ENCODE measurements around the gene PREX1. TPM values are rescaled to one million over a fixed set of nuclear protein-coding genes. Genes with fewer than 3 reads are reported as not detected.

PREX1 gene
- total and polyA plus RNA-seq, 4 donors, result 20.4 to 49.0 (median 42.6) TPM

DNA sequence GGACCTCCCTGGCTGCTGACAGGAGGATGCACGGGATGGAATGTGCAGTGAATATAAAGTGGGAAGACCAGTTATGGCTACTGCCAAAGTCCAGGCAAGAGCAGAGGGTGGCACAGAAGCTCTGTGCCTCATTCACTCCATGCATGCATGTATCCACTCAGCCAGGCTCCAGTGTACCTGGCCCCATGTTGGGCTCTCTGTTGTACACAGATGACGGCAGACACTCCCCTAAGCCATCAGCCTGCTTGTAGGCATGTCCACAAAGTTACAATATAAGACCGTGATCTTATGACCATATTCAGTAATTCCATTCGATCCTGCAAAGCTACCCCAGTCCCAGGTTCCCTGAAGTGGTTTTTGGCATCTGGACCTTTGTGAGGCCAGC, 116.8 kb downstream of the PREX1 start:
- peaks cover 5 to 6% of the 10 kb centered on the region in 2 donors for H3K4me1 ChIP-seq (ENCODE audit: control insufficient read depth in 1 of 2, insufficient read depth in 2 of 2, low read length in 2 of 2)
- peak in 1 of 2 donors; percentile 18 for DNase-seq
- 20 to 33% methylated on average over 4 of the region's 4 CpGs for WGBS, 2 donors

DNA sequence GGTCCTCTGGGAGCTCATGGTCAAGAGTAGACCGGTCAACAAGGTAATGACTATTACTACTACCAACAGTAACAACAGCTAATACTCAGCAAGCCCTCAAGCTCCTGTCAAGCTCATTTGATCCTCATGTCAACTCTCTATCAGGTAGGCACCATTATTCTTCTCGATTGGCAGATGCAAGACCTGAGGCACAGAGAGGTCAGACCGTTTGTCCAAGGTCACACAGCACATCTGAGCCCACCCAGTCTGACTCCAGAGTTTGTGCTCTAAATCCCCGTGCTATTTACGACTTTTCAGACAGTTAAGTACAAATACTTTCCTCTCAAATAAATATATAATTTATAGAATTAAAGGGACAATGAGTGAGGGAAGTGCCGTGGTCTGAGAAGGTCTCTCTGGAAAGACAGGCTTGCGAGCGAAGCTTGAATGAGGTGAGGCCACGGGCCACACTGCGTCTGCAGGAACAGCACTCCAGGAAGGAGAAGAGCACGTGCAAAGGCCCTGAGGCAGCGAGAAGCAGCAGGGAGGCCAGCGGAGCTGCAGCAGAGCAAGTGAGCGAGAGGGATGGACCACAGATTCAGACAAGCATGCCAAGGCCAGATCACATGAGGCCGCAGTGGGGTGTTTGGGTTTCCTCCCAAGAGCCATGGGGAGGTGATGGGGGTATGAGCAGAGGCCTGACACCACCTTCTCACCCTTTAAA, 117.3 kb downstream of the PREX1 start:
- Histone ChIP-seq H3K9me3 (ENCODE audit: control insufficient read depth, low read length) (no peaks in the 10 kb centered on the region), H3K36me3 (ENCODE audit: control insufficient read depth in 1 of 2, insufficient read depth in 2 of 2, low read length in 1 of 2) (no peaks in the 10 kb centered on the region), H3K27me3 (ENCODE audit: control insufficient read depth in 1 of 2, insufficient read depth in 2 of 2, low read length in 1 of 2) (no peaks in the 10 kb centered on the region), H3K27ac (ENCODE audit: low read depth in 1 of 2, low read length in 2 of 2) (no peak overlapping the region), H3K4me3 (ENCODE audit: low read length in 2 of 2) (no peak overlapping the region), H3K4me1 (ENCODE audit: control insufficient read depth in 1 of 2, insufficient read depth in 2 of 2, low read length in 2 of 2) (peaks cover 5 to 6% of the 10 kb centered on the region in 2 donors)
- 96% methylated on average over 15 of the region's 15 CpGs for WGBS, 2 donors
- intact Hi-C loops (cut with DNase I), result no loop called here
- DNase-seq (peak; percentile 25 to 33), ATAC-seq (ENCODE audit: low FRiP score) (no peak)

More for the DNA sequence above, 116.8 kb downstream of the PREX1 start:
- ATAC-seq (ENCODE audit: low FRiP score), result no peak
- Histone ChIP-seq H3K4me3 (ENCODE audit: low read length in 2 of 2) (no peak overlapping the region), H3K27ac (ENCODE audit: low read depth in 1 of 2, low read length in 2 of 2) (no peak overlapping the region), H3K9me3 (ENCODE audit: control insufficient read depth, low read length) (no peaks in the 10 kb centered on the region), H3K36me3 (ENCODE audit: control insufficient read depth in 1 of 2, insufficient read depth in 2 of 2, low read length in 1 of 2) (no peaks in the 10 kb centered on the region), H3K27me3 (ENCODE audit: control insufficient read depth in 1 of 2, insufficient read depth in 2 of 2, low read length in 1 of 2) (no peaks in the 10 kb centered on the region)
- intact Hi-C loops (cut with DNase I), result no loop called here

DNA sequence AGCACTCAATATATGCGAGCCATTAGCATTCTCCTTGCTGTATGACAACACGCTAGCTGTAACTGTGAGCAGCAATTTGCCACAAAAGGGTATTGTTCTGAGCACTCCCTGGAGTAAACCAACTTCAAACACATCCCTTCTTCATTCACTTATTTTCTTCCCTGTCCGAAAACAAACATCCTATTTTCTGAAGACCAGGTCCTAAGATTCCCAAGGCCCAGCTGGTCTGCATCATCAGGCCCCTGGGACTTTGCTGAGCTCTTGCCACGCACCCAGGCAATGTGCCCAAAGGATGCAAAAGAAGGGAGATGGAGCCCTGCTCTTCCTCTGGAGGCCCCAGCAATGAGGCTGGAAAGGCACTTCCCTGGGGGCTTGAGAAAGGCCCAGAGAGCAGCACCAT, 118.1 kb downstream of the PREX1 start:
- Histone ChIP-seq H3K4me3 (ENCODE audit: low read length in 2 of 2) (no peak overlapping the region), H3K36me3 (ENCODE audit: control insufficient read depth in 1 of 2, insufficient read depth in 2 of 2, low read length in 1 of 2) (no peaks in the 10 kb centered on the region), H3K27ac (ENCODE audit: low read depth in 1 of 2, low read length in 2 of 2) (no peak overlapping the region), H3K27me3 (ENCODE audit: control insufficient read depth in 1 of 2, insufficient read depth in 2 of 2, low read length in 1 of 2) (no peaks in the 10 kb centered on the region), H3K9me3 (ENCODE audit: control insufficient read depth, low read length) (no peaks in the 10 kb centered on the region), H3K4me1 (ENCODE audit: control insufficient read depth in 1 of 2, insufficient read depth in 2 of 2, low read length in 2 of 2) (peaks cover 6 to 7% of the 10 kb centered on the region in 2 donors)
- ATAC-seq (ENCODE audit: low FRiP score) (no peak), DNase-seq (peak; percentile 44 to 59)
- 55 to 60% methylated on average over 4 of the region's 4 CpGs for WGBS, 2 donors
- intact Hi-C loops (cut with DNase I), result no loop called here

DNA sequence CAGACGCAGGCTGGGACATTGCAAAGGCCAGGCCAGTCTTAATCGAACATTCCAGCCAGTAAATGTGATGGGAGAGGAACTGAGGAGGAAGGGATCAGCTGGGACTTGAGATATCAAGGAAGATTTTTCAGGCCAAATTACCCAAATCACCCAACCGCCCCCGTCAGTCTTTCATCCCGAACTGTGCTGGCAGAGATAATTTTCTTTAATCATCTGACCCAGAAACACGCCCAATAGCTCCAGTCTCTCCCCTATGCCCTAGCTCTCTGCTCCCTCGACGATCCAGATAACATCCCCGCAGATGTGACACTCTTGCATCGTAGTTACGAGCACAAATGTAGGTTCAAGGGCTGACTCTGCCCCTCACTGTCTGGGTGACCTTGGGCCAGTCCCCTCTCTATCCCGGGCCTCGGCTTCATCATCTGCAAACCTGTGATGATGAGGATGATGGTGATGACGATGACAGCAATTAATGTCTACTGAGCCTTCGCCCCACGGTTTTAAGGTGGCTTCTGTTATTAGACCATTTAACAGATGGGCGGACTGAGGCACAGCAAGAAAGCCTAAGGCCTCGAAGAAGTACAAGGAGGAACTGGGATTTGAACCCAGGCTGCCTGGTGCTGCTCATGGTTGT, 118.6 kb downstream of the PREX1 start:
- intact Hi-C loops (cut with DNase I), result no loop called here

DNA sequence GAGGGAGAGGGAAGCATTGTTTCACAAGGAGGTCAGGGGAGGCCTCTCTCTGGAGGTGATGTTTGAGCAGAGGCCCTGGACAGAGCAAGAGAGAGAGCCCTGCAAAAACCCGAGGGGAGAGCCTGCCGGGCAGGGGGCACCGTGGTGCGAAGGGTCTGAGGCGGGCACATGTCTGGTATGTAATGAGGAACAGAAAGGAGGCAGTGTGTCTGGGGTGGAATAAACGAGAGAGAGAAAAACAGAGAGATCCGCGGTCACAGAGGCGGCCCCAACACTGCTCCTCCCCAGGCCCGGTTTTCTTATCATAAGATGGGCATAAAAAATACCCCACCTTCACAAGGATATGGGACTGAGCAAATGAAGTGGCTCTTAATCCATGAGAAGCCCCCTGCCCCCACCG, 119.2 kb downstream of the PREX1 start:
- Histone ChIP-seq H3K9me3 (ENCODE audit: control insufficient read depth, low read length) (no peaks in the 10 kb centered on the region), H3K27ac (ENCODE audit: low read depth in 1 of 2, low read length in 2 of 2) (no peak overlapping the region), H3K27me3 (ENCODE audit: control insufficient read depth in 1 of 2, insufficient read depth in 2 of 2, low read length in 1 of 2) (no peaks in the 10 kb centered on the region), H3K36me3 (ENCODE audit: control insufficient read depth in 1 of 2, insufficient read depth in 2 of 2, low read length in 1 of 2) (no peaks in the 10 kb centered on the region), H3K4me3 (ENCODE audit: low read length in 2 of 2) (no peak overlapping the region), H3K4me1 (ENCODE audit: control insufficient read depth in 1 of 2, insufficient read depth in 2 of 2, low read length in 2 of 2) (peaks cover 9 to 14% of the 10 kb centered on the region in 2 donors)
- 78 to 79% methylated on average over 11 of the region's 11 CpGs for WGBS, 2 donors
- ATAC-seq (ENCODE audit: low FRiP score) (no peak), DNase-seq (peak; percentile 29 to 34)
- intact Hi-C loops (cut with DNase I), result no loop called here

More for the DNA sequence above, 118.6 kb downstream of the PREX1 start:
- Histone ChIP-seq H3K4me1 (ENCODE audit: control insufficient read depth in 1 of 2, insufficient read depth in 2 of 2, low read length in 2 of 2) (peaks cover 6 to 9% of the 10 kb centered on the region in 2 donors), H3K4me3 (ENCODE audit: low read length in 2 of 2) (no peak overlapping the region), H3K9me3 (ENCODE audit: control insufficient read depth, low read length) (no peaks in the 10 kb centered on the region), H3K36me3 (ENCODE audit: control insufficient read depth in 1 of 2, insufficient read depth in 2 of 2, low read length in 1 of 2) (no peaks in the 10 kb centered on the region), H3K27me3 (ENCODE audit: control insufficient read depth in 1 of 2, insufficient read depth in 2 of 2, low read length in 1 of 2) (no peaks in the 10 kb centered on the region), H3K27ac (ENCODE audit: low read depth in 1 of 2, low read length in 2 of 2) (no peak overlapping the region)
- ATAC-seq (ENCODE audit: low FRiP score), result no peak
- WGBS, 2 donors, result 81 to 82% methylated on average over 18 of the region's 18 CpGs
- peak; percentile 37 to 40 for DNase-seq

DNA sequence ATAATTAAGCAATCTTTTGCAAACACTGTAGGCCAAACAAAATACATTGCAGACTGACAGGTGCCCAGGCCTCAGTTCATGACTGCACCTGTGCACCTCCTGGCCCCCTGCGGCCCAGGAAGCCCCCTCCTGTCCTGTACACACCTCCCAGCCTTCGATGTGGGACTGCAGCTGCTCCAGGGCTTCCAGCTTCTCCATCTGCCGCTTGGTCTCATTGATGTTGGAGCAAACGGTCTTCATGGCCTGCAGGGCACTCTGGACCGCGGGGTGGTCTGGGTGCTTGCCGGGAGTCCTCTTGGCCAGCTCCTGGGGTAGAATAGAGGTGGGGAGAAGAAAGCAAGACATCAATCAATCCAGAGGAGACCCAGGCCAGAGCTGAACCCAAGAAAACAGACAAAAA, 119.7 kb downstream of the PREX1 start:
- DNase-seq (peak in 1 of 2 donors; percentile 39), ATAC-seq (ENCODE audit: low FRiP score) (no peak)
- Histone ChIP-seq H3K27ac (ENCODE audit: low read depth in 1 of 2, low read length in 2 of 2) (no peak overlapping the region), H3K4me3 (ENCODE audit: low read length in 2 of 2) (no peak overlapping the region), H3K36me3 (ENCODE audit: control insufficient read depth in 1 of 2, insufficient read depth in 2 of 2, low read length in 1 of 2) (no peaks in the 10 kb centered on the region), H3K9me3 (ENCODE audit: control insufficient read depth, low read length) (no peaks in the 10 kb centered on the region), H3K4me1 (ENCODE audit: control insufficient read depth in 1 of 2, insufficient read depth in 2 of 2, low read length in 2 of 2) (peaks cover 9 to 14% of the 10 kb centered on the region in 2 donors), H3K27me3 (ENCODE audit: control insufficient read depth in 1 of 2, insufficient read depth in 2 of 2, low read length in 1 of 2) (no peaks in the 10 kb centered on the region)
- intact Hi-C loops (cut with DNase I), result no loop called here
- 91 to 92% methylated on average over 7 of the region's 7 CpGs for WGBS, 2 donors

DNA sequence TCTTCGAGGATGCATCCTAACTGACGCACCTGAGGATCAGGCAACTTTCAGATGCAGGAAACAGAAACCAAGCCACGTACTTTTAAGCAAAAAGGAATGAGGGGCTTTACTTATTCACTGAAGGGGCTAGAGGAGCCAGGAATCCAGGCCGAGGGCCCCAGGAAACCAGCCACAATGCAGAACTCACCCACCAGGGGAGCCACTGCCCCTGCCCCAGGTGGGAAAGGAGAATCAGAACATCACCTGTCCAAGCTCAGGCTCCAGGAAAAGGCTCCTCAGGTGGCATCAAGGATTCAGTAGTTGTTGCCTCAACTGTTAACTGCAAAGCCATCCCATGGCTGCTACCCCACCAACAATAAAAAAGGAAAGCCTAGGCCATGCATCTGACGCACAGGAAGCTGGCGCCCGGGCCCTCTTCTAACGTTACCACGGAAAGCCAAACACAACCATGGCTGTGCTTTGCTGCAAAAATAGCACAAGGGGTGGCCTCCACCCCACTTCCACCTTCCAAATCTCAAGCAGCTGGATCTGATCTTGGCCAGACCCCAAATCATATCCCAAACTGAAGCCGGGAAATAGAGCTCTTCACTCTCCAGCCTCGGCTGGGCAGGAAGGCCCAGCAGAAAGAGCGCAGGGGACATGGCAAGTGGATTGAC, 121.0 kb downstream of the PREX1 start:
- peak; percentile 87 to 88 for DNase-seq
- ATAC-seq (ENCODE audit: low FRiP score), result peak; percentile 76
- H3K27ac ChIP-seq (ENCODE audit: low read depth in 1 of 2, low read length in 2 of 2), result peak overlapping the region; percentile 88 to 99
- H3K27me3 ChIP-seq (ENCODE audit: control insufficient read depth in 1 of 2, insufficient read depth in 2 of 2, low read length in 1 of 2), result no peaks in the 10 kb centered on the region
- no peaks in the 10 kb centered on the region for H3K9me3 ChIP-seq (ENCODE audit: control insufficient read depth, low read length)
- 26% methylated on average over 12 of the region's 12 CpGs for WGBS, 2 donors
- no peaks in the 10 kb centered on the region for H3K36me3 ChIP-seq (ENCODE audit: control insufficient read depth in 1 of 2, insufficient read depth in 2 of 2, low read length in 1 of 2)
- H3K4me1 ChIP-seq (ENCODE audit: control insufficient read depth in 1 of 2, insufficient read depth in 2 of 2, low read length in 2 of 2), result peaks cover 9 to 14% of the 10 kb centered on the region in 2 donors
- intact Hi-C loops (cut with DNase I), result loop anchor here in 1 of 2 donors (1.0 kb wide), 1 partner anchor 15 kb away; no protein-coding TSS in a partner anchor
- H3K4me3 ChIP-seq (ENCODE audit: low read length in 2 of 2), result no peak overlapping the region

DNA sequence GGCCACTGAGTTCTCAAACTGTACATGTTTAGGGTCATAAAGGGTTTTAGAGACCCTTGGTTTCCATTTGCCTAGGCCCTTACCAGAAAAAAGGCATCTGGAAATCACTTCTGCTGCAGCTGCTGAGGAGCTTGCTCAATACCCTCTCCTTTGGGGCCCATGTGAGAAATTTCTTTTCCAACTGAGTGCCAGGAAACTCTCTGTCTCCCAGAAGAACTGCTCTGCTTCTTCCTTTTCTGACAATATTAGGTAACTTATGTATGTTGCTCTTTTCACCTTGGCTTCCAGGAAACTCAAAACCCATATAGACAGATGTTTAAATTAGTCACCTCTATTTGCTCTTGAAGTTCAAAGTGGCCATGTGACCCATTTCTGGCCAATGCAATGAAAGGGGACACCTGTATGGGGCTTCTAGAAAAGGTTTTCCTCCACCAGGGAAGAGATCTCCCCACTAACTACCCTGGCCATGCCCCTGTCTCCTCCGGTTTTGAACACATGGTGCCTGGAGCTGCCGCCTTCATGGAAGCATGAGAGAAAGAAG, 121.6 kb downstream of the PREX1 start:
- ATAC-seq (ENCODE audit: low FRiP score), result no peak
- peaks cover 9 to 14% of the 10 kb centered on the region in 2 donors for H3K4me1 ChIP-seq (ENCODE audit: control insufficient read depth in 1 of 2, insufficient read depth in 2 of 2, low read length in 2 of 2)

More for the DNA sequence above, 121.6 kb downstream of the PREX1 start:
- WGBS, 2 donors, result 99 to 100% methylated on average over 2 of the region's 2 CpGs
- no peak overlapping the region for H3K4me3 ChIP-seq (ENCODE audit: low read length in 2 of 2)
- peak overlapping the region; percentile 88 to 99 for H3K27ac ChIP-seq (ENCODE audit: low read depth in 1 of 2, low read length in 2 of 2)
- no peaks in the 10 kb centered on the region for H3K9me3 ChIP-seq (ENCODE audit: control insufficient read depth, low read length)
- DNase-seq, result peak in 1 of 2 donors; percentile 24
- no peaks in the 10 kb centered on the region for H3K36me3 ChIP-seq (ENCODE audit: control insufficient read depth in 1 of 2, insufficient read depth in 2 of 2, low read length in 1 of 2)
- no peaks in the 10 kb centered on the region for H3K27me3 ChIP-seq (ENCODE audit: control insufficient read depth in 1 of 2, insufficient read depth in 2 of 2, low read length in 1 of 2)
- intact Hi-C loops (cut with DNase I), result no loop called here
